Ovary (tissue), 9 donors: ENCODE data around the gene PLA2G4D. TPM values are rescaled to one million over a fixed set of nuclear protein-coding genes. Genes with fewer than 3 reads are reported as not detected.

Experiments used
- DNase-seq, 5 donors: peaks; one replicate each; pipeline ENCODE4 v3.0.0-alpha.2; 2019 to 2020
- H3K27ac ChIP-seq, 2 donors: fragments of 200-600 bp; one replicate each; pipeline versions ENCODE4 v1.5.1 to v1.8.0; 2019 to 2022
- H3K27me3 ChIP-seq: fragments of 200-600 bp; one replicate; pipeline ENCODE4 v1.8.0; 2022
- H3K36me3 ChIP-seq: fragments of 200-600 bp; sonication (generic); one replicate; pipeline ENCODE4 v1.5.1; 2019
- H3K4me1 ChIP-seq: one replicate; pipeline ENCODE4 v1.8.1; 2013; ENCODE audit warnings: mild to moderate bottlenecking, moderate library complexity; ENCODE audit not compliant: insufficient read depth
- H3K4me3 ChIP-seq: fragments of 200-600 bp; sonication (generic); one replicate; pipeline ENCODE4 v1.5.1; 2017
- H3K9me3 ChIP-seq, 2 donors: fragments of 200-600 bp in 1 of 2; sonication (generic) in 1 of 2; one replicate each; pipeline versions ENCODE4 v1.5.1 to v1.8.1; 2013 to 2019; ENCODE audit warnings: mild to moderate bottlenecking in 1 of 2, moderate library complexity in 1 of 2
- EP300 ChIP-seq: sonication (generic); formaldehyde crosslinking; IDR thresholded peaks from one replicate; pipeline ENCODE4 v1.6.1; 2017; ENCODE audit warnings: antibody characterized with exemption
- POLR2A ChIP-seq: fragments of 450-650 bp; IDR thresholded peaks from one replicate; pipeline ENCODE4 v1.6.1; 2017; ENCODE audit warnings: antibody characterized with exemption, mild to moderate bottlenecking, moderate library complexity
- WGBS, 3 donors: extraction: QIAGEN DNeasy Blood & Tissue Kit in 1 of 3; methylation state at CpG; one replicate each; pipeline versions ENCODE4 v1.1.5 to v1.1.7; 2013 to 2017; 5-methylcytosine and 5-hydroxymethylcytosine counted together
- intact Hi-C, 4 donors: fragments of 100-400 bp; cut with DNase I; formaldehyde crosslinking; loops; one replicate each; pipeline versions ENCODE4 v1.11.0 to v1.15.1; 2022 to 2023
- polyA plus RNA-seq, 2 donors: library from polyadenylated mRNA; stranded (reverse); fragments of 200-250 nt in 1 of 2; fragments of 350-450 nt in 1 of 2; fragmentation: Illumina TruSeq in 1 of 2; extraction: RNeasy Lipid Tissue Mini Kit (QIAGEN cat#74804) in 1 of 2; gene quantifications; one replicate each; pipeline ENCODE4 v1.2.3, GENCODE V29; 2013 to 2014
- total RNA-seq, 7 donors: library from RNA; depleted of rRNA in 2 of 7; stranded (reverse); fragments of >200 nt in 2 of 7; fragmentation: NEBNext Ultra II Directional in 3 of 7; extraction: Animal tissue kit (Norgen Biotek cat#: 25700) in 3 of 7; gene quantifications; one replicate each; pipeline versions ENCODE4 v1.1.0 to v1.2.4, GENCODE V29; 2016 to 2023
- TF ChIP-seq, protein P1 (sequence below), 3 donors: fragments of 450-650 bp in 2 of 3; fragments of 200-600 bp in 1 of 3; IDR thresholded peaks; one replicate each; pipeline versions ENCODE4 v1.5.1 to v1.8.0; 2016 to 2022; ENCODE audit warnings: antibody characterized with exemption in 3 of 3, mild to moderate bottlenecking in 1 of 3
- donor health status: DM: no; HTN: no; CAD: no; lungs with moderate emphysema.
- donor health status: DM: no; HTN: no; CAD: no.
- donor health status: Bipolar disorder and iron deficiency.
- donor health status: DM: yes; HTN: yes; CAD: no.
- donor health status: DM: no; HTN: no; CAD: no.
- donor health status: DM: yes; HTN: yes; CAD: no.

The PLA2G4D gene
- total and polyA plus RNA-seq, 9 donors, result 0.11 to 0.12 TPM; not detected in 7

DNA sequence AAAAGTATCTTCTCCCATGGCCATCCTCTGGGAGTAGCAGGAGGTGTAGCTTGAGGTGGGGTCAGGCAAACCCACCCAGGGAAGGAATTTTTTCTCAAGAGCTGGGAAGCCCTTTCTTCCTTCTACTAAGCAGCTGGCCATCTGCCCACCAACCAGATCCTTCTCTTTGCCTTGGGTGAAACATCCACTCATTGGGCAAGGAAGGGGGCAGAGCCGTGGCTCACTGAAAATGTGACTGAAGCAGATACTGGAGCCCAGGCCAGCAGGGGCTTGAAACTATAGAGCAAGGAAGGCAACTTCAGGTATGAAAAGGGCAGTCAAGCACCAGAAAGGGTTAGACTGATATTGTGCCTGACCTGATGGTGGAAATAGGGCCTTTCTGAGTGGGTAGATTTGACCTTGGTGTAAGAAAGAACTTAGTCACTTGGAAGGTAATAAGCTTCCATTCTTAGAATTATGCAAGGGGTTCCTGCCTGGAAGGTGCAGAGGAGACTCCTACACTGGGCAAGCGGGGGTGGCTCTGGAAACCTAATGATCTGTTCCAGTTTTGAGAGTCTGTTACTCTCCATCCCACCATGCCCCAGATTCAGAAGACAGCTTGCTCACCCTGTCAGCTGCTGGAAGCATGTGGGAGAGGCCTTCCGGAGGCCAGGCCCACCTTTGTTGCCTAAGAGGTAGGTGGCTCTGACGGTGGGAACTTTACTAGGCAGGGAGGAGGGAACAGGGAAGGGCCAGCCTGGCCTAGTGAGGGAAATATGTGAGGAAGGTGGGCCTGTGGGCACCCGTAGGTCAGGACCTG is 51.6 kb downstream of the PLA2G4D start:
- no peaks in the 10 kb centered on the region for H3K27me3 ChIP-seq
- H3K4me1 ChIP-seq, result peaks cover 5% of the 10 kb centered on the region
- TF ChIP-seq, protein P1, sequence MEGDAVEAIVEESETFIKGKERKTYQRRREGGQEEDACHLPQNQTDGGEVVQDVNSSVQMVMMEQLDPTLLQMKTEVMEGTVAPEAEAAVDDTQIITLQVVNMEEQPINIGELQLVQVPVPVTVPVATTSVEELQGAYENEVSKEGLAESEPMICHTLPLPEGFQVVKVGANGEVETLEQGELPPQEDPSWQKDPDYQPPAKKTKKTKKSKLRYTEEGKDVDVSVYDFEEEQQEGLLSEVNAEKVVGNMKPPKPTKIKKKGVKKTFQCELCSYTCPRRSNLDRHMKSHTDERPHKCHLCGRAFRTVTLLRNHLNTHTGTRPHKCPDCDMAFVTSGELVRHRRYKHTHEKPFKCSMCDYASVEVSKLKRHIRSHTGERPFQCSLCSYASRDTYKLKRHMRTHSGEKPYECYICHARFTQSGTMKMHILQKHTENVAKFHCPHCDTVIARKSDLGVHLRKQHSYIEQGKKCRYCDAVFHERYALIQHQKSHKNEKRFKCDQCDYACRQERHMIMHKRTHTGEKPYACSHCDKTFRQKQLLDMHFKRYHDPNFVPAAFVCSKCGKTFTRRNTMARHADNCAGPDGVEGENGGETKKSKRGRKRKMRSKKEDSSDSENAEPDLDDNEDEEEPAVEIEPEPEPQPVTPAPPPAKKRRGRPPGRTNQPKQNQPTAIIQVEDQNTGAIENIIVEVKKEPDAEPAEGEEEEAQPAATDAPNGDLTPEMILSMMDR (IDR thresholded peaks at IDR 0.05), result no peak
- TF ChIP-seq POLR2A (no peak), EP300 (no peak)
- 88 to 92% (median 90%) methylated on average over 5 of the region's 5 CpGs for WGBS, 3 donors
- no peak overlapping the region for H3K4me3 ChIP-seq
- no peaks in the 10 kb centered on the region for H3K9me3 ChIP-seq
- H3K36me3 ChIP-seq, result no peaks in the 10 kb centered on the region
- intact Hi-C loops, result no loop called here
- DNase-seq, result no peak
- H3K27ac ChIP-seq, result no peak overlapping the region

DNA sequence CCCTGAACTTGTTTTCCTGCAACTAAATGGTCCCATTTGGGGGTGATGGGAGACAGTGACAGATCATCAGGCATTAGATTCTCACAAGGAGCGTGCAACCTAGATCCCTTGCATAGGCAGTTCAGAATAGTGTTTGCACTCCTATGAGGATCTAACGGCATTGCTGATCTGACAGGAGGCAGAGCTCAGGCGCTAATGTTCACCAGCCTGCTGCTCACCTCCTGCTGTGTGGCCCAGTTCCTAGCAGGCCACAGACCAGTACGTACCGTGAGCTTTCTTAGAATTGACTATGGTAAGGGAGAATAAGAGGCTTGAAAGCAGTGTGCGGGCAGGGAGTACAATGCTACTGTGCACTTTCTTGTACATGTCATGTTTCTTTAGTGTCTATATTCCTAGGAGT is 56.0 kb downstream of the PLA2G4D start:
- no peaks in the 10 kb centered on the region for H3K27me3 ChIP-seq
- WGBS, 3 donors, result 94 to 95% (median 95%) methylated on average over 6 of the region's 6 CpGs
- H3K9me3 ChIP-seq, result no peaks in the 10 kb centered on the region
- intact Hi-C loops, result no loop called here
- no peak for DNase-seq
- no peak overlapping the region for H3K4me3 ChIP-seq
- no peak overlapping the region for H3K27ac ChIP-seq
- TF ChIP-seq POLR2A (no peak), EP300 (no peak)
- TF ChIP-seq, protein P1 (IDR thresholded peaks at IDR 0.05), result no peak
- H3K36me3 ChIP-seq, result no peaks in the 10 kb centered on the region
- no peaks in the 10 kb centered on the region for H3K4me1 ChIP-seq

DNA sequence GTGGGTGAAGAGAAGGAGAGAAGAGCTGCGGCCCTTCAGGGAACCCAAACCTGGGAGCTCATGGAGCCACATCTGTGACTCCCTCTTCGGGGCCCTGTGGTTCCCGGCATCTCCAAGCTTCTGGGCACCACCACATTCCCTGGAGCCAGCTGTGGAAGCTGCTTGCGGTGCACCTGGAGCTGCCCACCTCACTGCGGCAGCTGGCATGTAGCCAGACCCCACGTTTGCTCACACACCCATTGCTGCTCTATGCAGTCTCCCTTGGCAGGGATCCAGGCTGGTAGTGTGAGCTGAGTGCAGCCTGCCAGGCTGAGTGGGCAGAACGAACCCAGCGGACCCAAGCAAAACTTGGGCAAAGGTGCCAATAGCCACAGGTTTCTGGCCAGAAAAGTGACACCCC is 56.7 kb downstream of the PLA2G4D start:
- Histone ChIP-seq H3K27ac (no peak overlapping the region), H3K4me3 (no peak overlapping the region), H3K36me3 (no peaks in the 10 kb centered on the region), H3K27me3 (no peaks in the 10 kb centered on the region), H3K9me3 (no peaks in the 10 kb centered on the region), H3K4me1 (no peaks in the 10 kb centered on the region)
- no peak for TF ChIP-seq EP300
- no peak for TF ChIP-seq POLR2A
- TF ChIP-seq, protein P1 (IDR thresholded peaks at IDR 0.05), result no peak
- intact Hi-C loops, result no loop called here
- 56 to 69% (median 64%) methylated on average over 8 of the region's 8 CpGs for WGBS, 3 donors
- DNase-seq, result no peak

DNA sequence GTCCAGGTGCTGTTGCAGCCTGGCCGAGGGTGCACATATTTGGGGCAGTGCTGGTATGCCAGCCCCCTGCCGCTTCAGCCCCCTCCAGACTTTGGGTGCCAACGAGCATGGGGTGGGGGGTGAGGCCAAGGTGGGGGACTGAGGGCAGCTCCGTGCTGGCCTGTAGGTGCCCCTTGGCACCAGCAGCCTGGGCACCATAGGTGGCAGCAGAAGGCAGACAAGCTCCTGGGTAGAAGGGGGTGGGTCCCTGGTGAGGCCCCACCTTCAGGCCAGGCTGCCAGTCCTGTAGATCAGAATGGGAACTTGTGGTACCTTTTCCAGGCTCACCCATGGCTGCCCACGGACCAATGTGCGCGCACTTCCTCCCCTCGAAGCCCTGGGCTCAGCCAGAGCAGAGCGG is 57.4 kb downstream of the PLA2G4D start:
- intact Hi-C loops, result no loop called here
- WGBS, 3 donors, result 87 to 93% (median 87%) methylated on average over 8 to 9 of the region's 9 CpGs

More for the DNA sequence above, 57.4 kb downstream of the PLA2G4D start:
- TF ChIP-seq, protein P1 (IDR thresholded peaks at IDR 0.05), result no peak
- TF ChIP-seq EP300 (no peak), POLR2A (no peak)
- no peak for DNase-seq
- H3K36me3 ChIP-seq, result no peaks in the 10 kb centered on the region
- H3K27ac ChIP-seq, result no peak overlapping the region
- H3K4me1 ChIP-seq, result no peaks in the 10 kb centered on the region
- no peaks in the 10 kb centered on the region for H3K27me3 ChIP-seq
- no peak overlapping the region for H3K4me3 ChIP-seq
- H3K9me3 ChIP-seq, result no peaks in the 10 kb centered on the region
